Gastroesophageal sphincter (tissue), 3 donors: ENCODE results near the gene DYNAP.

Experiments used
- EP300 ChIP-seq: sonication (generic); formaldehyde crosslinking; IDR thresholded peaks from one replicate; pipeline ENCODE4 v1.6.1; 2017; ENCODE audit warnings: antibody characterized with exemption, mild to moderate bottlenecking
- POLR2A ChIP-seq, 2 donors: fragments of 450-650 bp; IDR thresholded peaks; one replicate each; pipeline ENCODE4 v1.6.1; 2017; ENCODE audit warnings: antibody characterized with exemption in 2 of 2, mild to moderate bottlenecking in 2 of 2, moderate library complexity in 1 of 2
- POLR2AphosphoS5 ChIP-seq: sonication (generic); formaldehyde crosslinking; IDR thresholded peaks from one replicate; pipeline ENCODE4 v1.6.1; 2017; ENCODE audit warnings: antibody characterized with exemption
- TF ChIP-seq, protein P1 (sequence below), 4 experiments: fragments of 200-600 bp in 2 of 4; fragments of 450-650 bp in 2 of 4; sonication (generic) in 1 of 4; IDR thresholded peaks; one replicate each; pipeline ENCODE4 v1.5.1; 2017 to 2019; ENCODE audit warnings: antibody characterized with exemption in 4 of 4, mild to moderate bottlenecking in 2 of 4, moderate library complexity in 2 of 4

DNA sequence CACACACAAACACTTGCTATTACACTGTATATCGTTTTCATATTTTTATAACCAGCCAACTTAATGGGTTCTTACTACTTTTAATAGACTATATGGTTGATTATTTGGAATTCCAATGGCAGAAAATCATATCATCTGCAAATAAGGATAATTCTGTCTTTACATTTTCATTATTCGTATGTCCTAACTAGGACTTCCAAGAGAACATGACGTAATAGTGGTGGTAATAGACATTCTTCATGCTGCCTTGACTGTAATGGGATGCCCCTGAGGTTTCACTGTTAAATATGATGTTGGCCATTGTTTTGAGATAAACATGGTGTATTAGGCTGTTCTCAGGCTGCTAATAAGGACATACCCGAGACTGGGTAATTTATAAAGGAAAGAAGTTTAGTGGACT lies 45.2 kb downstream of the DYNAP start:
- TF ChIP-seq, protein P1, sequence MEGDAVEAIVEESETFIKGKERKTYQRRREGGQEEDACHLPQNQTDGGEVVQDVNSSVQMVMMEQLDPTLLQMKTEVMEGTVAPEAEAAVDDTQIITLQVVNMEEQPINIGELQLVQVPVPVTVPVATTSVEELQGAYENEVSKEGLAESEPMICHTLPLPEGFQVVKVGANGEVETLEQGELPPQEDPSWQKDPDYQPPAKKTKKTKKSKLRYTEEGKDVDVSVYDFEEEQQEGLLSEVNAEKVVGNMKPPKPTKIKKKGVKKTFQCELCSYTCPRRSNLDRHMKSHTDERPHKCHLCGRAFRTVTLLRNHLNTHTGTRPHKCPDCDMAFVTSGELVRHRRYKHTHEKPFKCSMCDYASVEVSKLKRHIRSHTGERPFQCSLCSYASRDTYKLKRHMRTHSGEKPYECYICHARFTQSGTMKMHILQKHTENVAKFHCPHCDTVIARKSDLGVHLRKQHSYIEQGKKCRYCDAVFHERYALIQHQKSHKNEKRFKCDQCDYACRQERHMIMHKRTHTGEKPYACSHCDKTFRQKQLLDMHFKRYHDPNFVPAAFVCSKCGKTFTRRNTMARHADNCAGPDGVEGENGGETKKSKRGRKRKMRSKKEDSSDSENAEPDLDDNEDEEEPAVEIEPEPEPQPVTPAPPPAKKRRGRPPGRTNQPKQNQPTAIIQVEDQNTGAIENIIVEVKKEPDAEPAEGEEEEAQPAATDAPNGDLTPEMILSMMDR (IDR thresholded peaks at IDR 0.05): no peak
- TF ChIP-seq EP300 (no peak), POLR2A (IDR thresholded peaks at IDR 0.05) (no peak), POLR2AphosphoS5 (no peak)
